PFSK-1 (cell line): ENCODE results near the gene CNNM4.

ENCODE experiments used
- POLR2AphosphoS5 ChIP-seq: IDR thresholded peaks from 2 replicates; pipeline ENCODE4 v1.6.1; 2012; ENCODE audit warnings: low read depth, mild to moderate bottlenecking, control low read depth, low read length, moderate library complexity
- REST ChIP-seq, 2 experiments: IDR thresholded peaks; 2 replicates each; pipeline versions ENCODE4 v1.6.1 to v1.8.0; 2011 to 2012; ENCODE audit warnings: low read depth in 2 of 2, low read length in 2 of 2, control low read depth in 1 of 2, inconsistent platforms in 1 of 2, mild to moderate bottlenecking in 1 of 2, moderate library complexity in 1 of 2; ENCODE audit not compliant: insufficient read depth in 1 of 2
- SIN3A ChIP-seq: IDR thresholded peaks from 2 replicates; pipeline ENCODE4 v1.6.1; 2012; ENCODE audit warnings: mild to moderate bottlenecking, low read length, moderate library complexity, borderline replicate concordance; ENCODE audit not compliant: insufficient read depth
- TAF1 ChIP-seq: IDR thresholded peaks from 2 replicates; pipeline ENCODE4 v1.6.1; 2012; ENCODE audit warnings: low read length, control low read depth, borderline replicate concordance; ENCODE audit not compliant: insufficient read depth

GRCh38 chr2:96860065-96861029 is 99.6 kb downstream of the CNNM4 start:
- TF ChIP-seq TAF1: no peak
- no peak for TF ChIP-seq SIN3A
- TF ChIP-seq POLR2AphosphoS5: no peak
- TF ChIP-seq REST (IDR thresholded peaks at IDR 0.05; ENCODE audit: insufficient read depth in 1 of 2, low read depth in 2 of 2, low read length in 2 of 2): no peak
